Epithelial cell of esophagus (primary cell): ENCODE results near the gene LRPAP1.
A peak's percentile ranks its signal among the peaks of the same experiment; 100 is the strongest.

Experiments
- DNase-seq: peaks from one replicate; pipeline ENCODE4 v3.0.0; 2010; ENCODE audit warnings: low read depth
- H3K4me3 ChIP-seq: 2 replicates; pipeline ENCODE4 v1.5.1; 2011; ENCODE audit warnings: mild to moderate bottlenecking, low read length, control low read depth
- CTCF ChIP-seq: IDR thresholded peaks from 2 replicates; pipeline ENCODE4 v1.5.1; 2011; ENCODE audit warnings: low read depth, mild to moderate bottlenecking, low read length, control low read depth, inconsistent platforms; ENCODE audit not compliant: insufficient read depth; ENCODE audit errors: missing control alignments

Gene LRPAP1

GRCh38 chr4:3492741-3493719 lies 39.2 kb downstream of the LRPAP1 start:
- no peak for DNase-seq
- TF ChIP-seq CTCF: no peak
- no peak overlapping the region for H3K4me3 ChIP-seq

GRCh38 chr4:3491681-3492405 lies 40.4 kb downstream of the LRPAP1 start:
- H3K4me3 ChIP-seq: no peak overlapping the region
- no peak for TF ChIP-seq CTCF

GRCh38 chr4:3489451-3489962 lies 42.7 kb downstream of the LRPAP1 start:
- no peak for DNase-seq
- TF ChIP-seq CTCF: no peak
- no peak overlapping the region for H3K4me3 ChIP-seq

More at GRCh38 chr4:3491681-3492405, 40.4 kb downstream of the LRPAP1 start:
- DNase-seq: peak; percentile 45

GRCh38 chr4:3488820-3489219 lies 43.4 kb downstream of the LRPAP1 start:
- H3K4me3 ChIP-seq: no peak overlapping the region
- TF ChIP-seq CTCF: no peak
- DNase-seq: no peak

DNA sequence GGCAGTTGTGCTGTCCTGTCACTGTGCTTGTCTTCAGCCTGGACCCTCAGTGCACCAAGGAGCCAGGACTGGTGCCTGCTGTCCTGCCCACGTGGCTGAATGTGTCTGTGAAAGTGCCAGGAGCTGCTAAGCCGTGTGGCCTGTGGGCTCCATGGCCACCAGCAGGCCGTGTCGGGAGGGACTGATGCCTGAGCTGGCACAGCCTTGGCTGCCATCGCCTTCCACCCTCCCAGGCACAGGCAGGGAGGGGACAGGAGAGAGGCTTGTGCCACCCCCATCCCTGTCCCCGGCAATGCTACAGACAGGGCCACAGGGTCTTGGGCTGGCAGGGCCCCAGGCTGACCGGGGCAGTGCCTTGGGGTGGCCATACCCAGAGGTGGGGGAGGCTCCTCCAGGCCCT lies 44.4 kb downstream of the LRPAP1 start:
- TF ChIP-seq CTCF: no peak
- H3K4me3 ChIP-seq: no peak overlapping the region
- no peak for DNase-seq

DNA sequence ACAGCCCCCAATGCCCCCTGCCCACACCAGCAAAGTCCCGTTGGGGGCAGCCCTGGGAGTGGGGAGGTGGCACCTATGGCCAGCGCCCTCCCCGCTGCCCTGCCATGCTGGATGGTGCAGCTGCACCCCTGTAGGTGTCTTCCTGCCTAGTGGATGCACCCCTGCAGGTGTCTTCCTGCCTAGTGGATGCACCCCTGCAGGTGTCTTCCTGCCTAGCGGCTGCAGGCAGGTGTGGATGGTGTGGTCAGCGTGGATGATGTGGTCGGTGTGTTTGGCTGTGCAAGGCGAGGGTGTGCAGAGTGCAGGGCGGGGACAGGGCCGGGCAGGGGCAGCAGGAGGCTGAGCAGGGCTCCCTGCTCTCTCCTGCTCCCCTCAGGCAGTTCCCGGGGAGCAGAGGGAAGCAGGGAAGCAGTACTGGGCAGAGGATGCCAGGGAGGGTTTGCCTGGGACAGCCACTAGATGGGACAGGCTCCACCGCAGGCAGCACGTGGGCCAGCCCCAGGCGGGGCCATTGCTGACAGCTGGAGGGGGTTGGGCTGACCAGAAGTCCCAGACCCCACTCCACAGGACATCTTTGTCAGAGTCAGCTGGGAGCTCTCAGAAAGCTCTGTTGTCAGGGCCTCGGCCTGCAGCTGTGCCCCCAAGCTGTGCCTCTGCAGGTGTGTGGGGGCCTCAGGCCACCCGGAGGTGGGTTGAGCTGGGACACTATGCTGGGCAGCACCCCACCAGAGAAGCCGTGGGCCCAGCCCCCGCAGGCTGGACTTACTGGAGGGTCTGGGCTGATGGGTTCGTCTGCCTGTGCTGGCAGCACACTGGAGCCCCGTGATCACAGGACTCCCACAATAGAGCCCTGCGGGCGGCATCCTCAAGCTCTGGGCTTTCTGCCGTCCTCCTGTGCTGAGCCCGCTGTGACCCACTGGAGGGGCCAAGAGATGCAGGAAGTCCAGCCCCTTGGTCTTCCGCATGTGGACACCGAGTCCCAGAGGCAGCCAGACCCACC lies 45.4 kb downstream of the LRPAP1 start:
- TF ChIP-seq CTCF: no peak
- no peak for DNase-seq
- H3K4me3 ChIP-seq: no peak overlapping the region
